ENCODE measurements around the gene SMARCAD1. TPM values are rescaled to one million over a fixed set of nuclear protein-coding genes. Genes with fewer than 3 reads are reported as not detected.

The SMARCAD1 gene
- total RNA-seq, 2 experiments from 2014 or later, result 10.7 TPM

DNA sequence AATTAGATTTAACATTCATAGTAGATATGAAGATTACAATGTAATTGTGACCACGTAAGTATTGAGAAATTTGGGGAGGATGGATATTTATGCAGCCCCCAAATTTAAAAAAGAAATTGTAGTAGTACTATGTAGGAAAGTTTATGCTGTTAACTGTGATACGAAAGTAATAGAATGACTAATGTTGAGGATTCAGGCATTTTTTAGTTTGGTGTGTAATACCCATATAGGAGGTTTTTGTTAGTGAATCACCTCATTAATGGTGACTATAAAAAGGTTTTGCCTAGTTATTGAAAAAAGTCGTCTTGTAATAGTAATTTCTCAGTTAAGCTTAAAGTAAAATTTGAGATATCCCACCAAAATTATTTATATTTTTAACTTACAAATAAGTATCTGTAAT, 67.2 kb downstream of the SMARCAD1 start:
- ATAC-seq (ENCODE audit: poor library complexity) (no peak), DNase-seq (no peak)
- CTCF ChIA-PET, result interaction anchor here (0.7 to 1.1 kb wide), 2 partner anchors 8 to 444 kb away, joined by 3 to 5 read pairs; no protein-coding TSS in a partner anchor
- TF ChIP-seq, protein P1, sequence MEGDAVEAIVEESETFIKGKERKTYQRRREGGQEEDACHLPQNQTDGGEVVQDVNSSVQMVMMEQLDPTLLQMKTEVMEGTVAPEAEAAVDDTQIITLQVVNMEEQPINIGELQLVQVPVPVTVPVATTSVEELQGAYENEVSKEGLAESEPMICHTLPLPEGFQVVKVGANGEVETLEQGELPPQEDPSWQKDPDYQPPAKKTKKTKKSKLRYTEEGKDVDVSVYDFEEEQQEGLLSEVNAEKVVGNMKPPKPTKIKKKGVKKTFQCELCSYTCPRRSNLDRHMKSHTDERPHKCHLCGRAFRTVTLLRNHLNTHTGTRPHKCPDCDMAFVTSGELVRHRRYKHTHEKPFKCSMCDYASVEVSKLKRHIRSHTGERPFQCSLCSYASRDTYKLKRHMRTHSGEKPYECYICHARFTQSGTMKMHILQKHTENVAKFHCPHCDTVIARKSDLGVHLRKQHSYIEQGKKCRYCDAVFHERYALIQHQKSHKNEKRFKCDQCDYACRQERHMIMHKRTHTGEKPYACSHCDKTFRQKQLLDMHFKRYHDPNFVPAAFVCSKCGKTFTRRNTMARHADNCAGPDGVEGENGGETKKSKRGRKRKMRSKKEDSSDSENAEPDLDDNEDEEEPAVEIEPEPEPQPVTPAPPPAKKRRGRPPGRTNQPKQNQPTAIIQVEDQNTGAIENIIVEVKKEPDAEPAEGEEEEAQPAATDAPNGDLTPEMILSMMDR (IDR thresholded peaks at IDR 0.05), result no peak
- no peaks in the 10 kb centered on the region for H3K9me3 Mint-ChIP-seq
- peaks cover 68% of the 10 kb centered on the region for H3K36me3 Mint-ChIP-seq (ENCODE audit: low read depth)
- Histone ChIP-seq H3K4me3 (ENCODE audit: low read length) (no peak overlapping the region), H3K36me3 (ENCODE audit: insufficient read depth, low read length) (peaks cover 70% of the 10 kb centered on the region), H3K4me1 (ENCODE audit: insufficient read depth, low read length) (no peaks in the 10 kb centered on the region), H3K27ac (ENCODE audit: low read depth in 1 of 2, low read length in 2 of 2) (no peak overlapping the region), H3K9me3 (ENCODE audit: control insufficient read depth in 1 of 2, insufficient read depth in 1 of 2, low read length in 2 of 2) (no peaks in the 10 kb centered on the region), H3K27me3 (ENCODE audit: control insufficient read depth in 1 of 2, insufficient read depth in 2 of 2, low read length in 2 of 2) (no peaks in the 10 kb centered on the region)
- H3K4me3 Mint-ChIP-seq, result no peak overlapping the region
- POLR2A ChIA-PET, result no interaction called here
- no peaks in the 10 kb centered on the region for H3K27me3 Mint-ChIP-seq
- H3K27ac Mint-ChIP-seq, result no peak overlapping the region
- intact Hi-C loops (cut with DNase I, micrococcal nuclease), result no loop called here
- no peaks in the 10 kb centered on the region for H3K4me1 Mint-ChIP-seq (ENCODE audit: low read depth)

- Mint-ChIP-seq H3K4me3 (no peak overlapping the region), H3K9me3 (no peaks in the 10 kb centered on the region), H3K27ac (no peak overlapping the region), H3K4me1 (ENCODE audit: low read depth) (no peaks in the 10 kb centered on the region), H3K27me3 (no peaks in the 10 kb centered on the region), H3K36me3 (ENCODE audit: low read depth) (peaks cover 70% of the 10 kb centered on the region)
- intact Hi-C loops (cut with DNase I, micrococcal nuclease), result no loop called here
- Histone ChIP-seq H3K27ac (ENCODE audit: low read depth in 1 of 2, low read length in 2 of 2) (no peak overlapping the region), H3K36me3 (ENCODE audit: insufficient read depth, low read length) (peaks cover 74% of the 10 kb centered on the region), H3K4me3 (ENCODE audit: low read length) (no peak overlapping the region), H3K9me3 (ENCODE audit: control insufficient read depth in 1 of 2, insufficient read depth in 1 of 2, low read length in 2 of 2) (no peaks in the 10 kb centered on the region), H3K27me3 (ENCODE audit: control insufficient read depth in 1 of 2, insufficient read depth in 2 of 2, low read length in 2 of 2) (no peaks in the 10 kb centered on the region), H3K4me1 (ENCODE audit: insufficient read depth, low read length) (no peaks in the 10 kb centered on the region)
- no peak for ATAC-seq (ENCODE audit: poor library complexity)
- no peak for DNase-seq
- CTCF ChIA-PET, result interaction anchor here (1.0 kb wide), 1 partner anchor 8 kb away, joined by 5 read pairs; no protein-coding TSS in a partner anchor
- TF ChIP-seq, protein P1 (IDR thresholded peaks at IDR 0.05), result no peak
- POLR2A ChIA-PET, result no interaction called here
Observed at GRCh38 chr4:94276204-94276603, 68.5 kb downstream of the SMARCAD1 start.

- Histone ChIP-seq H3K36me3 (ENCODE audit: insufficient read depth, low read length) (peaks cover 68% of the 10 kb centered on the region), H3K4me3 (ENCODE audit: low read length) (no peak overlapping the region), H3K27me3 (ENCODE audit: control insufficient read depth in 1 of 2, insufficient read depth in 2 of 2, low read length in 2 of 2) (no peaks in the 10 kb centered on the region), H3K27ac (ENCODE audit: low read depth in 1 of 2, low read length in 2 of 2) (no peak overlapping the region), H3K9me3 (ENCODE audit: control insufficient read depth in 1 of 2, insufficient read depth in 1 of 2, low read length in 2 of 2) (no peaks in the 10 kb centered on the region), H3K4me1 (ENCODE audit: insufficient read depth, low read length) (no peaks in the 10 kb centered on the region)
- TF ChIP-seq, protein P1 (IDR thresholded peaks at IDR 0.05), result no peak
- Mint-ChIP-seq H3K4me1 (ENCODE audit: low read depth) (no peaks in the 10 kb centered on the region), H3K36me3 (ENCODE audit: low read depth) (peaks cover 66% of the 10 kb centered on the region), H3K9me3 (no peaks in the 10 kb centered on the region), H3K27ac (no peak overlapping the region), H3K4me3 (no peak overlapping the region), H3K27me3 (no peaks in the 10 kb centered on the region)
- DNase-seq (no peak), ATAC-seq (ENCODE audit: poor library complexity) (no peak)
- ChIA-PET CTCF (no interaction called here), POLR2A (no interaction called here)
- intact Hi-C loops (cut with DNase I, micrococcal nuclease), result no loop called here
Observed at GRCh38 chr4:94277534-94277933, 69.9 kb downstream of the SMARCAD1 start.

Data from CD4-positive, alpha-beta T cell (primary cell).